BLaER1 treated with 17β-estradiol and CSF1 and Interleukin-3, amounts not matched to agents 10 nM and 100 nM (cell line): Measurements from ENCODE around the gene GEMIN5.
"Not testable (repeated sequence)": the region's sequence is repeated elsewhere in the genome, so short reads cannot be mapped to it uniquely, and the experiment has no call there.

ENCODE experiments used
- H3K27ac ChIP-seq, 11 experiments: shearing (Covaris generic); formaldehyde crosslinking; 2 replicates each; pipeline ENCODE4 v1.8.1; 2022
- H3K27me3 ChIP-seq, 11 experiments: shearing (Covaris generic); formaldehyde crosslinking; 2 replicates each; pipeline ENCODE4 v1.8.1; 2022
- H3K36me3 ChIP-seq, 11 experiments: shearing (Covaris generic); formaldehyde crosslinking; 2 replicates each; pipeline ENCODE4 v1.8.1; 2022
- H3K4me1 ChIP-seq, 10 experiments: shearing (Covaris generic); formaldehyde crosslinking; 2 replicates each; pipeline ENCODE4 v1.8.1; 2022
- H3K4me2 ChIP-seq, 11 experiments: shearing (Covaris generic); formaldehyde crosslinking; 2 replicates each; pipeline ENCODE4 v1.8.1; 2022
- H3K4me3 ChIP-seq, 10 experiments: shearing (Covaris generic); formaldehyde crosslinking; 2 replicates each; pipeline ENCODE4 v1.8.1; 2022
- H3K9ac ChIP-seq, 11 experiments: shearing (Covaris generic); formaldehyde crosslinking; 2 replicates each; pipeline ENCODE4 v1.8.1; 2022
- H3K9me3 ChIP-seq, 11 experiments: shearing (Covaris generic); formaldehyde crosslinking; replicated peaks in 1 of 11; 2 replicates each; pipeline ENCODE4 v1.8.1; 2022
- H4K20me1 ChIP-seq, 11 experiments: shearing (Covaris generic); formaldehyde crosslinking; 2 replicates each; pipeline ENCODE4 v1.8.1; 2022
- Cebpa-rat ChIP-seq, 11 experiments: shearing (Covaris generic); IDR thresholded peaks; 2 replicates each; pipeline ENCODE4 v1.8.1; 2022

Gene GEMIN5

GRCh38 chr5:154947778-154948177 is 9.8 kb upstream of the GEMIN5 start:
- no peak for TF ChIP-seq Cebpa-rat (IDR thresholded peaks at IDR 0.05)
- Histone ChIP-seq H4K20me1 (peaks cover 16 to 82% (median 52%) of the 10 kb centered on the region in 11 experiments; a peak in 16 of 22 replicates), H3K27ac (no peak overlapping the region)

DNA sequence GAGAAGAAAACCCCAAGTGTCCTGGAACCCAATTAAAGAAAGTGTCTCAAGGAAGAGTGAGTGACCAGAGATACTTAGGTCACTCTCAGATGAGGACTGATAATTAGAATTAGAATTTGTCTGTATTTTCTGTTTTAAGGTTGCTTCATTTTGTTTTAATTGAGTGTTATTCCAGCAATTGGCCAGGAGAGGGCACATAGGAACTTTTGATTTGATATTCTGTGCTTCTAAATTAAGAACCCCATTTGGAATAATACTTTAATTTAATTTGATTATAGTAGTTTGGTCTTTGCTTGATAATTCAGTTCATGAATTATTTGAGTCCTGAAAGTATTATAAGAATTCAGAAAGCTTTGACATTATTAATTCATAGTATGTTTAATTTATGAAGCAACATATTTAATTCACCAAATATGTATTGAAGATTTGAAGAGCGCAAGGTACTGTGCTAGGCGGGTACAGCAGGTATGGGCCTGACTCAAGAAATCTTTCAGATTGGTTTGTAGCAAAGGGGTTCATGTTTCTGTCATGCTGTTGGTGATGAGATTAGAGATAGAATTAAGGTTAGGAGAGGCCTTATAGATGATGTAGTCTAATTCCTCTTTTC is 7.8 kb upstream of the GEMIN5 start:
- no peak overlapping the region for H3K27ac ChIP-seq

More at GRCh38 chr5:154947778-154948177, 9.8 kb upstream of the GEMIN5 start:
- Histone ChIP-seq H3K9me3 (no peaks in the 10 kb centered on the region), H3K4me1 (peaks cover 4 to 32% (median 7%) of the 10 kb centered on the region in 10 experiments; a peak in 19 of 20 replicates), H3K4me2 (no peak overlapping the region), H3K27me3 (no peaks in the 10 kb centered on the region), H3K4me3 (no peak overlapping the region), H3K9ac (no peak overlapping the region), H3K36me3 (peaks cover 28 to 97% (median 61%) of the 10 kb centered on the region in 11 experiments; a peak in 21 of 22 replicates)

GRCh38 chr5:154944716-154945115 is 6.7 kb upstream of the GEMIN5 start:
- H4K20me1 ChIP-seq, result peaks cover 16 to 75% (median 43%) of the 10 kb centered on the region in 11 experiments; a peak in 16 of 22 replicates
- H3K4me3 ChIP-seq, result no peak overlapping the region
- H3K4me1 ChIP-seq, result peaks cover 24 to 51% (median 28%) of the 10 kb centered on the region in 10 experiments
- H3K9ac ChIP-seq, result no peak overlapping the region; a peak in 2 of 22 replicates
- no peaks in the 10 kb centered on the region for H3K27me3 ChIP-seq
- peaks cover 10 to 66% (median 37%) of the 10 kb centered on the region in 11 experiments; a peak in 19 of 22 replicates for H3K36me3 ChIP-seq
- TF ChIP-seq Cebpa-rat (IDR thresholded peaks at IDR 0.05), result no peak
- no peak overlapping the region for H3K27ac ChIP-seq
- H3K4me2 ChIP-seq, result peak overlapping the region in 2 of 11 experiments; percentile 53 to 56; a peak in 4 of 22 replicates
- no peaks in the 10 kb centered on the region for H3K9me3 ChIP-seq

More for the DNA sequence above, 7.8 kb upstream of the GEMIN5 start:
- H3K9me3 ChIP-seq, result no peaks in the 10 kb centered on the region
- no peak overlapping the region for H3K9ac ChIP-seq
- H3K27me3 ChIP-seq, result no peaks in the 10 kb centered on the region
- peaks cover 12 to 77% (median 47%) of the 10 kb centered on the region in 11 experiments; a peak in 19 of 22 replicates for H3K36me3 ChIP-seq
- peaks cover 16 to 86% (median 52%) of the 10 kb centered on the region in 11 experiments; a peak in 16 of 22 replicates for H4K20me1 ChIP-seq
- TF ChIP-seq Cebpa-rat (IDR thresholded peaks at IDR 0.05), result no peak
- peaks cover 14 to 45% (median 19%) of the 10 kb centered on the region in 10 experiments for H3K4me1 ChIP-seq
- H3K4me2 ChIP-seq, result peak overlapping the region in 2 of 11 experiments; percentile 53 to 56; a peak in 3 of 22 replicates
- H3K4me3 ChIP-seq, result no peak overlapping the region

- H3K9me3 ChIP-seq, result no peaks in the 10 kb centered on the region
- peak overlapping the region in 1 of 11 experiments; percentile 83; a peak in 1 of 22 replicates for H3K4me2 ChIP-seq
- no peak for TF ChIP-seq Cebpa-rat (IDR thresholded peaks at IDR 0.05)
- H3K4me3 ChIP-seq, result no peak overlapping the region
- H3K9ac ChIP-seq, result peak overlapping the region in 2 of 11 experiments; percentile 20 to 86; a peak in 2 of 22 replicates
- H3K27me3 ChIP-seq, result no peaks in the 10 kb centered on the region
- H4K20me1 ChIP-seq, result peaks cover 13 to 63% (median 31%) of the 10 kb centered on the region in 11 experiments; a peak in 15 of 22 replicates
- no peak overlapping the region for H3K27ac ChIP-seq
- H3K4me1 ChIP-seq, result peaks cover 31 to 51% (median 36%) of the 10 kb centered on the region in 10 experiments
- H3K36me3 ChIP-seq, result peaks cover 10 to 54% (median 29%) of the 10 kb centered on the region in 11 experiments; a peak in 19 of 22 replicates
Measured at GRCh38 chr5:154943527-154943926, 5.5 kb upstream of the GEMIN5 start.

GRCh38 chr5:154940772-154941620 is 3.0 kb upstream of the GEMIN5 start, which contains the start of gene MRPL22:
Gene MRPL22 (plus strand): TSS chr5:154941073. CDS start chr5:154941111, 38 bp downstream.
- TF ChIP-seq Cebpa-rat (IDR thresholded peaks at IDR 0.05), result no peak
- Histone ChIP-seq H3K9ac (peak within 1 kb of the TSS; percentile 82 to 92 (median 88)), H3K4me1 (peaks cover 45 to 62% (median 54%) of the 10 kb centered on the region in 10 experiments), H3K4me3 (peak within 1 kb of the TSS; percentile 70 to 90 (median 82)), H3K4me2 (peak within 1 kb of the TSS; percentile 72 to 94 (median 86)), H3K36me3 (peaks cover under 1 to 34% (median 11%) of the 10 kb centered on the region in 11 experiments; a peak in 15 of 22 replicates), H4K20me1 (peaks cover 9 to 48% (median 15%) of the 10 kb centered on the region in 11 experiments; a peak in 15 of 22 replicates), H3K27ac (peak within 1 kb of the TSS; percentile 56 to 89 (median 84)), H3K27me3 (no peaks in the 10 kb centered on the region), H3K9me3 (no peaks in the 10 kb centered on the region)

- Histone ChIP-seq H3K27ac (peak overlapping the region; percentile 56 to 89 (median 84); a peak in 21 of 22 replicates), H3K9me3 (no peaks in the 10 kb centered on the region), H3K36me3 (peaks cover 4 to 37% (median 17%) of the 10 kb centered on the region in 11 experiments; a peak in 20 of 22 replicates), H3K4me1 (peaks cover 44 to 62% (median 53%) of the 10 kb centered on the region in 10 experiments), H3K4me3 (peak overlapping the region; percentile 70 to 90 (median 82)), H3K4me2 (peak overlapping the region; percentile 70 to 94 (median 83)), H4K20me1 (peaks cover 5 to 42% (median 11%) of the 10 kb centered on the region in 11 experiments; a peak in 12 of 22 replicates), H3K27me3 (no peaks in the 10 kb centered on the region), H3K9ac (peak overlapping the region; percentile 82 to 92 (median 88); a peak in 21 of 22 replicates)
- no peak for TF ChIP-seq Cebpa-rat (IDR thresholded peaks at IDR 0.05)
Measured at GRCh38 chr5:154940375-154940771, 2.4 kb upstream of the GEMIN5 start.

GRCh38 chr5:154939387-154939786 is 1.4 kb upstream of the GEMIN5 start:
- H3K9ac ChIP-seq, H3K4me3 ChIP-seq, H3K9me3 ChIP-seq, H3K27ac ChIP-seq, H3K27me3 ChIP-seq: not testable (repeated sequence)
- Histone ChIP-seq H4K20me1 (peaks cover 0 to 36% (median 4%) of the 10 kb centered on the region in 11 experiments; a peak in 7 of 22 replicates), H3K4me2 (peak overlapping the region in 4 of 11 experiments; percentile 40 to 86 (median 82); a peak in 5 of 22 replicates), H3K36me3 (peaks cover 4 to 38% (median 21%) of the 10 kb centered on the region in 11 experiments; a peak in 20 of 22 replicates), H3K4me1 (peaks cover 39 to 57% (median 51%) of the 10 kb centered on the region in 10 experiments)

- Histone ChIP-seq H3K27ac (peak overlapping the region; percentile 26 to 89 (median 77); a peak in 21 of 22 replicates), H3K9ac (peak overlapping the region; percentile 81 to 96 (median 89)), H3K4me3 (peak overlapping the region; percentile 76 to 98 (median 90))
Measured at GRCh38 chr5:154937186-154937717, 759 bp downstream of the GEMIN5 start.

More at GRCh38 chr5:154937186-154937717, 759 bp downstream of the GEMIN5 start:
- H3K9me3 ChIP-seq, result no peaks in the 10 kb centered on the region
- peaks cover 8 to 43% (median 36%) of the 10 kb centered on the region in 11 experiments; a peak in 20 of 22 replicates for H3K36me3 ChIP-seq
- H3K4me2 ChIP-seq, result peak overlapping the region; percentile 86 to 97 (median 91)
- no peak for TF ChIP-seq Cebpa-rat (IDR thresholded peaks at IDR 0.05)
- no peaks in the 10 kb centered on the region for H3K27me3 ChIP-seq
- peaks cover 0 to 24% (median 0%) of the 10 kb centered on the region in 11 experiments; a peak in 3 of 22 replicates for H4K20me1 ChIP-seq
- peaks cover 24 to 46% (median 39%) of the 10 kb centered on the region in 10 experiments for H3K4me1 ChIP-seq
